H1 (cell line): ENCODE data around the gene OASL.
"Not testable (repeated sequence)": the region's sequence is repeated elsewhere in the genome, so short reads cannot be mapped to it uniquely, and the experiment has no call there.

Experiments
- CHD2 ChIP-seq: IDR thresholded peaks from 2 replicates; pipeline ENCODE4 v1.6.1; 2012; ENCODE audit warnings: low read length, improper control_type of control experiment
- CTCF ChIP-seq, 3 experiments: IDR thresholded peaks; 1 replicate in 2 of 3; 2 replicates in 1 of 3; pipeline versions ENCODE4 v1.5.1 to v1.6.1; 2011; ENCODE audit warnings: low read length in 3 of 3, mild to moderate bottlenecking in 3 of 3, inconsistent platforms in 2 of 3, low read depth in 1 of 3, moderate library complexity in 1 of 3; ENCODE audit not compliant: insufficient read depth in 1 of 3; ENCODE audit errors: control extremely low read depth in 1 of 3
- EGR1 ChIP-seq: IDR thresholded peaks from 2 replicates; pipeline ENCODE4 v1.6.1; 2011; ENCODE audit warnings: low read depth, low read length, borderline replicate concordance
- EP300 ChIP-seq, 2 experiments: IDR thresholded peaks; 1 replicate in 1 of 2; 2 replicates in 1 of 2; pipeline ENCODE4 v1.6.1; 2011 to 2012; ENCODE audit warnings: low read depth in 2 of 2, low read length in 2 of 2, mild to moderate bottlenecking in 2 of 2, borderline replicate concordance in 1 of 2, inconsistent platforms in 1 of 2, moderate library complexity in 1 of 2
- EZH2 ChIP-seq: fragments of 200-600 bp; sonication (generic); IDR thresholded peaks from 2 replicates; pipeline ENCODE4 v1.7.1; 2012; ENCODE audit warnings: low read depth, mild to moderate bottlenecking, moderate library complexity, low read length, inconsistent platforms; ENCODE audit not compliant: severe bottlenecking
- GABPA ChIP-seq: IDR thresholded peaks from 2 replicates; pipeline ENCODE4 v1.6.1; 2011; ENCODE audit warnings: mild to moderate bottlenecking, low read length, moderate library complexity, borderline replicate concordance; ENCODE audit not compliant: insufficient read depth
- HDAC2 ChIP-seq, 2 experiments: fragments of 300-600 bp in 1 of 2; sonication (generic) in 1 of 2; IDR thresholded peaks; 2 replicates each; pipeline ENCODE4 v1.6.1; 2011 to 2012; ENCODE audit warnings: low read depth in 2 of 2, low read length in 2 of 2, mild to moderate bottlenecking in 2 of 2, moderate library complexity in 2 of 2, borderline replicate concordance in 1 of 2, inconsistent platforms in 1 of 2
- JUN ChIP-seq: IDR thresholded peaks from 2 replicates; pipeline ENCODE4 v1.6.1; 2011; ENCODE audit warnings: low read depth, mild to moderate bottlenecking, improper control_type of control experiment, low read length
- NRF1 ChIP-seq: IDR thresholded peaks from 2 replicates; pipeline ENCODE4 v1.6.1; 2011; ENCODE audit warnings: mild to moderate bottlenecking, low read depth, low read length, improper control_type of control experiment
- POLR2A ChIP-seq, 2 experiments: IDR thresholded peaks; 1 replicate in 1 of 2; 2 replicates in 1 of 2; pipeline ENCODE4 v1.6.1; 2011; ENCODE audit warnings: low read depth in 2 of 2, low read length in 2 of 2, mild to moderate bottlenecking in 2 of 2; ENCODE audit errors: control extremely low read depth in 1 of 2
- POLR2AphosphoS5 ChIP-seq: IDR thresholded peaks from 2 replicates; pipeline ENCODE4 v1.6.1; 2011; ENCODE audit warnings: low read depth, low read length
- SIX5 ChIP-seq: IDR thresholded peaks from 2 replicates; pipeline ENCODE4 v1.6.1; 2011; ENCODE audit warnings: mild to moderate bottlenecking, low read depth, low read length
- YY1 ChIP-seq: IDR thresholded peaks from 2 replicates; pipeline ENCODE4 v1.6.1; 2011; ENCODE audit warnings: low read depth, mild to moderate bottlenecking, low read length
- TF ChIP-seq, protein P1 (sequence below): IDR thresholded peaks from 2 replicates; pipeline ENCODE4 v1.6.1; 2012; ENCODE audit warnings: inconsistent platforms

GRCh38 chr12:121075911-121076310 is 36.9 kb upstream of the OASL start:
- not testable (repeated sequence) for TF ChIP-seq NRF1; EZH2; POLR2A (IDR thresholded peaks at IDR 0.05; ENCODE audit: control extremely low read depth in 1 of 2, low read depth in 2 of 2, low read length in 2 of 2); EGR1; CTCF (IDR thresholded peaks at IDR 0.05; ENCODE audit: control extremely low read depth in 1 of 3, insufficient read depth in 1 of 3, low read depth in 1 of 3, low read length in 3 of 3); POLR2AphosphoS5; JUN; CHD2; HDAC2 (IDR thresholded peaks at IDR 0.05; ENCODE audit: borderline replicate concordance in 1 of 2, low read depth in 2 of 2, low read length in 2 of 2); GABPA; YY1; EP300 (IDR thresholded peaks at IDR 0.05; ENCODE audit: borderline replicate concordance in 1 of 2, low read depth in 2 of 2, low read length in 2 of 2); SIX5
- TF ChIP-seq, protein P1, sequence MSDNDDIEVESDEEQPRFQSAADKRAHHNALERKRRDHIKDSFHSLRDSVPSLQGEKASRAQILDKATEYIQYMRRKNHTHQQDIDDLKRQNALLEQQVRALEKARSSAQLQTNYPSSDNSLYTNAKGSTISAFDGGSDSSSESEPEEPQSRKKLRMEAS = not testable (repeated sequence)
